NCI-H128 (cell line): ENCODE data around the gene RAMP1.

ENCODE experiments used
- DNase-seq: peaks from one replicate; lab custom pipeline; 2025; ENCODE audit not compliant: unreplicated experiment; lab: John Stamatoyannopoulos, UW

RAMP1 gene

GRCh38 chr2:237894396-237894979, 35.1 kb downstream of the RAMP1 start:
- no peak for DNase-seq

GRCh38 chr2:237894986-237895543, 35.6 kb downstream of the RAMP1 start:
- DNase-seq: no peak

GRCh38 chr2:237895544-237896506, 36.4 kb downstream of the RAMP1 start:
- DNase-seq: no peak

- DNase-seq: no peak
Measured at GRCh38 chr2:237896507-237896892, 37.1 kb downstream of the RAMP1 start.

GRCh38 chr2:237896956-237897355, 37.5 kb downstream of the RAMP1 start:
- no peak for DNase-seq

GRCh38 chr2:237898057-237898414, 38.6 kb downstream of the RAMP1 start:
- DNase-seq: no peak

GRCh38 chr2:237900891-237901831, 41.7 kb downstream of the RAMP1 start:
- no peak for DNase-seq

DNA sequence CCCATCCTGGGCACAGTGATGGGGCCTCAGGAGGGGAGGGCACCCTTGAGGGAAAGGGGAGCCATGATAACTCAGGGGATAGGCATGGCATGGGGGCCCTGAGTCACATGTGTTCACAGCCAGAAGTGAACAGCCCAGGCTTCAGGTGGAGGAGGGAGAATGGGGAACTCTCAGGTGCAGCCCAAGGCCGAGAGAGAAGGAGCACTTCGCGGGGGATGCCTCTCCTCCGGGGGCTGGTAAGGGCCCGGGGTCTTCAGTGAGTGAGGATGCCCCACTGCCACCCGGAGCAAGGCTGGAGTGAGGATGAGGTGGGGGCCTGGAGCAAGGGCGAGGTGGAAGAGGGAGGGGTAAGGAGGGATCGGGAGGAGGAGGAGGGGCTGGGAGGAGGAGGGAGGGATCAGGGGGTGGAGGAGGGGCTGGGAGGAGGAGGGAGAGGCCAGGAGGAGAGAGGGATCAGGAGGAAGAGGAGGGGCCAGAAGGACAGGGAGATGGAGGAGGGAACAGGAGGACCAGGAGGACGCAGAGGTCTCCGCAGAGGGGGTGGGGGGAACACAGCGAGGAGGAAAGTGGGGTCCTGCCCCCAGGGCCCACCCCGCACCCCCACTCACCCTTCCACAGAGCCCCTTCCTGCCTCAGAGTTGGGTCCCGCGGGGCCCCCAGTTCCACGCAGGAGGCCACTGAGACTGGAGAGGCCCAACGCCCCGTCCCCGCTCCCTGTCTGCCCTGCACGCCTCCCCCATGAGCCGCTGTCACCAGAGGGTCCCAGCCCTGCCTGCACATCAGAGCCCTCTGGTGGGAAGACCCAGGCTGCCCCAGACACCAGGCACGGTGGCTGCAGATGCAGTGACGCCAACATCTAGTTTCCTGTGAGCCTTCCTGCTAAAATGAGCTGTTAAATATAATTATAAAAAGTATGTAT, 42.8 kb downstream of the RAMP1 start:
- no peak for DNase-seq

- DNase-seq: no peak
Measured at GRCh38 chr2:237904831-237905599, 45.6 kb downstream of the RAMP1 start.

DNA sequence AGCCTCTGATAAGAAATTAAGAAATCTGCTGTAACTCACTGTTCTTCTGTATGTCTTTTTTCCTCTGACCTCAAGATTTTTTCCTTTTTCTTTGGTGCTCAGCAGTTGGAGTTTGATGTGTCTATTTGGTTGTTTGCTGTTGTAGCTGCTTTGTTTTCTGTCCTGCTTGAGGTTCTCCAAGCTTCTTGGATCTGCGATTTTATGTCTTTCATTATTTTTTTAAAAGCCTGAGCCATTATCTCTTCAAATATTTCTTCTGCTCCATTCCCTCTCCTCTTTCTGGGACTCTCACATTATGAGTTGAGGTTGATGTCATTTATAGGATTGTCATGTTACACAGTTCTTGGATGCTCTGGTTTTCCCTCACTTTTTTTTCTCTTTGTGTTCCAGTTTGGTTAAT, 47.7 kb downstream of the RAMP1 start:
- no peak for DNase-seq

- DNase-seq: no peak
Measured at GRCh38 chr2:237909075-237909695, 49.8 kb downstream of the RAMP1 start.

DNA sequence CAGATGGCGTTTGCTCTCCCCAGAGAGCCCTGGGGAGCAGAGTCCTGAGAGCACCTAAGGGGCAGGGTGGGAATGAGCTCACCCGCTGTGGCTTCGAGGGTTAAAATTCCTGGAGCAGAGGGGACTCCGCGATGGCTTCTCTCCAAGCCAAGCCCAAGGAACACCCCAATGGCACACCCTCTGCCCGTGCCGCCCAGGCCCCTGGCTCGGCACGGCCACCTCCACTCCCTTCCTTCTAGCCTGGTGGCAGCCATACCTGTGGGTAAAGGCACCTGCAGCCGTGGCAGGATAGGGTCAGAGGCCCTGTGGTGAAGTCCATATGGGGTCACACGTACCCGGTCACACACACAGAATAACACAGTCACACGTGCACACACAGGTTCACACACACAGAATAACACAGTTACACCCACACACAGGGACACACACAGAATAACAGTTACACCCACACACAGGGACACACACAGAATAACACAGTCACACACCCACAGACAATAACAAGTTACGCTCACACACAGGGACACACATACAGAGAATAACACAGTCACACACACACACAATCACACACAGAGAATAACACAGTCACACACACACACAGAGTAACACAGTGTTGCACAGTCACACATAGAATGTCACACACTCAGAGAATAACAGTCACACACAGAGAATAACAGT, 50.5 kb downstream of the RAMP1 start:
- no peak for DNase-seq

GRCh38 chr2:237910576-237911362, 51.3 kb downstream of the RAMP1 start:
- no peak for DNase-seq

GRCh38 chr2:237911363-237912017, 52.1 kb downstream of the RAMP1 start:
- no peak for DNase-seq

GRCh38 chr2:237912271-237913192, 53.1 kb downstream of the RAMP1 start:
- DNase-seq: no peak
